Neural crest cell (in vitro differentiated cells): Measurements from ENCODE around the gene PRKG1. TPM values are rescaled to one million over a fixed set of nuclear protein-coding genes. Genes with fewer than 3 reads are reported as not detected.

Source experiments
- DNase-seq: peaks from one replicate; pipeline ENCODE4 v3.0.0; 2021; ENCODE audit warnings: low read depth, mixed read lengths, low spot score
- H3K27ac Mint-ChIP-seq: one replicate; pipeline ENCODE4 v1.8.0; 2021; ENCODE audit warnings: mild to moderate bottlenecking, mixed read lengths; ENCODE audit not compliant: unreplicated experiment
- H3K27me3 Mint-ChIP-seq: 2 replicates; pipeline ENCODE4 v1.8.0; 2021; ENCODE audit warnings: low read depth, mild to moderate bottlenecking, mixed read lengths
- H3K36me3 Mint-ChIP-seq: 2 replicates; pipeline ENCODE4 v1.8.0; 2021; ENCODE audit warnings: low read depth, mild to moderate bottlenecking, mixed read lengths
- H3K4me1 Mint-ChIP-seq: 2 replicates; pipeline ENCODE4 v1.8.0; 2021; ENCODE audit warnings: mixed read lengths
- H3K4me3 Mint-ChIP-seq: one replicate; pipeline ENCODE4 v1.8.0; 2021; ENCODE audit warnings: mild to moderate bottlenecking, mixed read lengths
- H3K9me3 Mint-ChIP-seq: 2 replicates; pipeline ENCODE4 v1.8.0; 2021; ENCODE audit warnings: mixed read lengths
- CTCF ChIP-seq: fragments of 200-600 bp; sonication (generic); conservative IDR thresholded peaks from 2 replicates; pipeline ENCODE4 v1.5.0; 2021; ENCODE audit warnings: antibody characterized with exemption, mild to moderate bottlenecking
- total RNA-seq: library from RNA; stranded (reverse); gene quantifications from 2 replicates; pipeline ENCODE4 v1.2.1, GENCODE V29; 2021

The PRKG1 gene
- total RNA-seq, 1 donor from 2014 or later = 4.4 TPM

- peaks cover 4% of the 10 kb centered on the region for H3K4me1 Mint-ChIP-seq
- no peak overlapping the region for H3K27ac Mint-ChIP-seq
- TF ChIP-seq CTCF = no peak
- H3K36me3 Mint-ChIP-seq = peaks cover 5% of the 10 kb centered on the region
- peaks cover 6% of the 10 kb centered on the region for H3K9me3 Mint-ChIP-seq
- no peaks in the 10 kb centered on the region for H3K27me3 Mint-ChIP-seq
- no peak overlapping the region for H3K4me3 Mint-ChIP-seq
- DNase-seq = no peak
Measured at GRCh38 chr10:51459476-51459875, 385.2 kb downstream of the PRKG1 start.

- H3K9me3 Mint-ChIP-seq = no peaks in the 10 kb centered on the region
- no peaks in the 10 kb centered on the region for H3K27me3 Mint-ChIP-seq
- H3K4me1 Mint-ChIP-seq = peaks cover 4% of the 10 kb centered on the region
- no peak overlapping the region for H3K4me3 Mint-ChIP-seq
- no peak for DNase-seq
- no peak overlapping the region for H3K27ac Mint-ChIP-seq
- no peak for TF ChIP-seq CTCF
- H3K36me3 Mint-ChIP-seq = no peaks in the 10 kb centered on the region
Measured at GRCh38 chr10:51462076-51462779, 387.9 kb downstream of the PRKG1 start.

GRCh38 chr10:51468424-51468823, 394.1 kb downstream of the PRKG1 start:
- Mint-ChIP-seq H3K36me3 (no peaks in the 10 kb centered on the region), H3K27me3 (no peaks in the 10 kb centered on the region), H3K4me3 (no peak overlapping the region), H3K9me3 (no peaks in the 10 kb centered on the region), H3K27ac (no peak overlapping the region), H3K4me1 (peaks cover 4% of the 10 kb centered on the region)
- no peak for DNase-seq
- TF ChIP-seq CTCF = no peak

GRCh38 chr10:51469686-51470085, 395.4 kb downstream of the PRKG1 start:
- H3K27me3 Mint-ChIP-seq = no peaks in the 10 kb centered on the region
- DNase-seq = no peak
- TF ChIP-seq CTCF = no peak
- no peaks in the 10 kb centered on the region for H3K36me3 Mint-ChIP-seq
- peaks cover 4% of the 10 kb centered on the region for H3K4me1 Mint-ChIP-seq
- no peaks in the 10 kb centered on the region for H3K9me3 Mint-ChIP-seq
- no peak overlapping the region for H3K4me3 Mint-ChIP-seq
- H3K27ac Mint-ChIP-seq = no peak overlapping the region

- TF ChIP-seq CTCF = no peak
- DNase-seq = no peak
- no peak overlapping the region for H3K4me3 Mint-ChIP-seq
- no peaks in the 10 kb centered on the region for H3K27me3 Mint-ChIP-seq
- H3K4me1 Mint-ChIP-seq = peaks cover 4% of the 10 kb centered on the region
- no peaks in the 10 kb centered on the region for H3K9me3 Mint-ChIP-seq
- H3K27ac Mint-ChIP-seq = no peak overlapping the region
- no peaks in the 10 kb centered on the region for H3K36me3 Mint-ChIP-seq
Measured at GRCh38 chr10:51471271-51471670, 397.0 kb downstream of the PRKG1 start.
